22Rv1 (cell line): ENCODE data around the gene SCFD2.

Source experiments
- CTCF ChIP-seq: fragments of 450-650 bp; IDR thresholded peaks from 2 replicates; pipeline ENCODE4 v1.5.1; 2017; ENCODE audit warnings: mild to moderate bottlenecking
- ZFX ChIP-seq: fragments of 450-650 bp; IDR thresholded peaks from 2 replicates; pipeline ENCODE4 v1.6.1; 2017; ENCODE audit warnings: antibody characterized with exemption, borderline replicate concordance

DNA sequence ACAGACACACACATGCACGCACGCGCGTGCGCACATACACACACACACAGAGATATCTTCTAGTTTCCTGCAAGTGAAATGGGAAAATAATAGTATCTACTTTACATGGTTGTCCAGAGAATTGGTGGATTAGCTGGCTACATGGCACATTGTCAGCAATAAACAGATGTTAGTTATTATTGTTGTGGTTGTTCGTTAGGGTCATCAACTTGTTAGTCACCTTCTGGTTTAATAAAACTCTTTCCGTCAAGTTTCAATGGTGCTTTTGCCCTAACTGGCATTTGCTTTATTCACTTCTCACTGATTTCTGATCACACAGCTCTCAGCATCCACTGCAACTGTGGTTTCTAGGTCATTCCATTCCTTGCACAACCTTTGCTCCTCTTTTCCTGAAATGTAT lies 529.2 kb downstream of the SCFD2 start:
- TF ChIP-seq CTCF (no peak), ZFX (no peak)
